Adrenal gland (tissue), 5 donors: Measurements from ENCODE around the gene REXO1.

Experiments
- CTCF ChIP-seq, 6 experiments: fragments of 450-650 bp in 4 of 6; fragments of 200-600 bp in 2 of 6; sonication (generic) in 1 of 6; IDR thresholded peaks; 1 replicate in 5 of 6; 2 replicates in 1 of 6; pipeline versions ENCODE4 v1.5.1 to v1.8.0; 2016 to 2021; ENCODE audit warnings: antibody characterized with exemption in 6 of 6, mild to moderate bottlenecking in 2 of 6, moderate library complexity in 1 of 6
- POLR2A ChIP-seq, 2 donors: fragments of 450-650 bp; IDR thresholded peaks; one replicate each; pipeline ENCODE4 v1.6.1; 2017; ENCODE audit warnings: antibody characterized with exemption in 2 of 2, mild to moderate bottlenecking in 2 of 2, moderate library complexity in 1 of 2
- donor health status: DM: no; HTN: no; CAD: no.

GRCh38 chr19:1845125-1845515, 3.2 kb downstream of the REXO1 start:
- no peak for TF ChIP-seq CTCF (IDR thresholded peaks at IDR 0.05)
- no peak for TF ChIP-seq POLR2A (IDR thresholded peaks at IDR 0.05)
